HepG2 (cell line): ENCODE measurements around the gene KLK14. TPM values are rescaled to one million over a fixed set of nuclear protein-coding genes. Genes with fewer than 3 reads are reported as not detected.

Experiments
- ATAC-seq: fragments of 200-7000 bp; cut with Tn5 transposase; 3 replicates; pipeline ENCODE4 v1.9.1; 2020; ENCODE audit warnings: mild to moderate bottlenecking, moderate library complexity
- BruUV-seq: library from RNA; stranded (reverse); fragments of 400-500 nt; replicated peaks from 2 replicates; lab custom pipeline; 2021; lab: Mats Ljungman, UMichigan
- CTCF ChIA-PET: fragments of 300-600 bp; formaldehyde crosslinking; extraction: SDS; loops from one replicate; lab custom pipeline; 2021; ENCODE audit warnings: low total read pairs, inconsistent platforms, low intra/inter-chr PET ratio; lab: Yijun Ruan, JAX
- POLR2A ChIA-PET: fragments of 350-600 bp; sonication (Branson Sonifier 250); formaldehyde crosslinking; loops from one replicate; lab custom pipeline; 2020; ENCODE audit warnings: antibody characterized with exemption, inconsistent platforms; lab: Yijun Ruan, JAX
- DNase-seq: peaks from one replicate; pipeline ENCODE4 v3.0.0-alpha.2; 2015; ENCODE audit warnings: low spot score
- FAIRE-seq: peaks from 3 replicates; lab custom pipeline; 2011; peaks lifted over from hg19 to GRCh38; lab: Jason Lieb, UNC
- H2AFZ ChIP-seq: one replicate; pipeline ENCODE4 v1.6.1; 2011; ENCODE audit warnings: low read length, inconsistent platforms
- H3K27ac ChIP-seq: fragments of 300-600 bp; 3 replicates; pipeline ENCODE4 v1.8.0; 2011; ENCODE audit warnings: mixed run types, mild to moderate bottlenecking, mixed read lengths, low read length, inconsistent platforms; ENCODE audit not compliant: insufficient read depth; ENCODE audit errors: extremely low read length
- H3K27me3 ChIP-seq, 2 experiments: fragments of 200-600 bp in 1 of 2; 2 replicates in 1 of 2; 3 replicates in 1 of 2; pipeline versions ENCODE4 v1.6.0 to v1.8.0; 2011; ENCODE audit warnings: low read length in 2 of 2, mild to moderate bottlenecking in 2 of 2, moderate library complexity in 2 of 2, inconsistent platforms in 1 of 2; ENCODE audit not compliant: insufficient read depth in 2 of 2, control insufficient read depth in 1 of 2
- H3K36me3 ChIP-seq, 2 experiments: fragments of 200-600 bp in 1 of 2; replicated peaks in 1 of 2; 2 replicates in 1 of 2; 3 replicates in 1 of 2; pipeline versions ENCODE4 v1.5.1 to v1.8.0; 2011; ENCODE audit warnings: low read length in 2 of 2, inconsistent platforms in 1 of 2; ENCODE audit not compliant: insufficient read depth in 2 of 2, control insufficient read depth in 1 of 2
- H3K4me1 ChIP-seq: 2 replicates; pipeline ENCODE4 v1.5.1; 2012; ENCODE audit warnings: low read length, inconsistent platforms; ENCODE audit not compliant: insufficient read depth
- H3K4me2 ChIP-seq: 2 replicates; pipeline ENCODE4 v1.6.0; 2011; ENCODE audit warnings: low read depth, low read length, inconsistent platforms
- H3K4me3 ChIP-seq, 3 experiments: fragments of 200-600 bp in 1 of 3; sonication (generic), shearing (Covaris generic) in 1 of 3; replicated peaks in 1 of 3; 2 replicates each; pipeline ENCODE4 v1.5.1; 2011 to 2016; ENCODE audit warnings: low read length in 3 of 3, inconsistent platforms in 2 of 3, low read depth in 2 of 3, mild to moderate bottlenecking in 2 of 3, control low read depth in 1 of 3, mixed read lengths in 1 of 3; ENCODE audit not compliant: insufficient read depth in 1 of 3
- H3K79me2 ChIP-seq: one replicate; pipeline ENCODE4 v1.6.1; 2011; ENCODE audit warnings: low read length, inconsistent platforms; ENCODE audit not compliant: insufficient read depth
- H3K9ac ChIP-seq: 2 replicates; pipeline ENCODE4 v1.6.0; 2011; ENCODE audit warnings: mild to moderate bottlenecking, low read depth, low read length, inconsistent platforms; ENCODE audit not compliant: insufficient read depth
- H3K9me3 ChIP-seq: 2 replicates; pipeline ENCODE4 v1.5.1; 2012; ENCODE audit warnings: mild to moderate bottlenecking, low read length
- H4K20me1 ChIP-seq: 2 replicates; pipeline ENCODE4 v1.6.0; 2011; ENCODE audit warnings: inconsistent platforms, mild to moderate bottlenecking, low read length, moderate library complexity; ENCODE audit not compliant: insufficient read depth
- LCORL ChIP-seq, 2 experiments: fragments of 450-650 bp in 1 of 2; sonication (generic) in 1 of 2; formaldehyde crosslinking in 1 of 2; IDR thresholded peaks; 2 replicates each; pipeline versions ENCODE4 v1.5.0 to v1.6.1; 2017 to 2020; ENCODE audit warnings: antibody characterized with exemption in 1 of 2, missing genetic modification reagents in 1 of 2
- NR2F1 ChIP-seq, 2 experiments: fragments of 450-650 bp in 1 of 2; formaldehyde crosslinking in 1 of 2; IDR thresholded peaks; 2 replicates each; pipeline versions ENCODE4 v1.5.0 to v1.6.1; 2016 to 2020; ENCODE audit warnings: mild to moderate bottlenecking in 1 of 2, missing compliant biosample characterization in 1 of 2, missing genetic modification reagents in 1 of 2, moderate library complexity in 1 of 2
- PAWR ChIP-seq: sonication (generic); formaldehyde crosslinking; IDR thresholded peaks from 2 replicates; pipeline ENCODE4 v1.4.0; 2020; ENCODE audit warnings: missing genetic modification reagents, mild to moderate bottlenecking, borderline replicate concordance
- PRPF4 ChIP-seq: fragments of 200-400 bp; formaldehyde crosslinking; IDR thresholded peaks from 2 replicates; pipeline ENCODE4 v1.6.1; 2016; ENCODE audit warnings: low read length, low read depth; ENCODE audit not compliant: poor library complexity, severe bottlenecking
- U2AF2 ChIP-seq: fragments of 200-400 bp; formaldehyde crosslinking; IDR thresholded peaks from 2 replicates; pipeline ENCODE4 v1.6.1; 2017; ENCODE audit warnings: low read depth, mild to moderate bottlenecking, low read length
- ZFP82 ChIP-seq: sonication (generic); formaldehyde crosslinking; IDR thresholded peaks from 2 replicates; pipeline ENCODE4 v1.5.1; 2020; ENCODE audit warnings: mild to moderate bottlenecking, missing genetic modification reagents, borderline replicate concordance
- ZNF7 ChIP-seq: IDR thresholded peaks from 2 replicates; pipeline ENCODE4 v1.6.1; 2016; ENCODE audit warnings: missing biosample characterization, missing genetic modification reagents
- WGBS: methylation state at CpG from one replicate; pipeline ENCODE4 v1.1.6; 2017; ENCODE audit warnings: low lambda C conversion rate; 5-methylcytosine and 5-hydroxymethylcytosine counted together
- in situ Hi-C: cut with HindIII; loops from 2 replicates; pipeline ENCODE4 v1.10.0; 2017; ENCODE audit warnings: low pct_unique_long_range_greater_than_20kb; ENCODE audit not compliant: extremely low pct_ligation_motif_present
- intact Hi-C: fragments of 100-400 bp; cut with micrococcal nuclease; formaldehyde crosslinking; loops from one replicate; pipeline ENCODE4 v1.10.0; 2022; ENCODE audit not compliant: unreplicated experiment
- polyA plus RNA-seq, 8 experiments: library from polyadenylated mRNA; depleted of rRNA in 3 of 8; stranded (reverse) in 7 of 8; unstranded in 1 of 8; fragments of >200 nt; fragmentation: Illumina TruSeq in 4 of 8; extraction: Trizol in 4 of 8; gene quantifications; 2 replicates each; pipeline versions ENCODE4 v1.2.1 to v1.2.3, GENCODE V29; 2011 to 2016; ENCODE audit warnings: low read depth in 4 of 8, missing spikeins in 1 of 8, mixed read lengths in 1 of 8; ENCODE audit not compliant: insufficient read depth in 1 of 8
- total RNA-seq, 5 experiments: library from RNA; depleted of rRNA; stranded (reverse); fragments of >200 nt; fragmentation: Illumina TruSeq; extraction: Trizol; gene quantifications; 2 replicates each; pipeline ENCODE4 v1.2.3, GENCODE V29; 2016; ENCODE audit warnings: low read depth in 1 of 5

The KLK14 gene
- total and polyA plus RNA-seq, 2 of the 13 experiments (the other 11 are each of a cell fraction or from before 2014, with no cell fraction given) = not detected

GRCh38 chr19:51081476-51081875 is 1.2 kb downstream of the KLK14 start:
- ChIA-PET POLR2A (no interaction called here), CTCF (no interaction called here)
- Histone ChIP-seq H3K36me3 (no peaks in the 10 kb centered on the region), H3K27ac (no peak overlapping the region), H4K20me1 (no peaks in the 10 kb centered on the region), H2AFZ (no peak overlapping the region), H3K4me2 (no peak overlapping the region), H3K4me3 (no peak overlapping the region), H3K9ac (no peak overlapping the region), H3K4me1 (no peaks in the 10 kb centered on the region), H3K9me3 (no peaks in the 10 kb centered on the region), H3K79me2 (no peaks in the 10 kb centered on the region), H3K27me3 (peaks cover 3 to 36% of the 10 kb centered on the region in 2 experiments; a peak in 4 of 5 replicates)
- no TSS peak for BruUV-seq
- FAIRE-seq = no peak
- ATAC-seq = no peak
- TF ChIP-seq ZNF7 (CRISPR knock-in tag) (no peak), PAWR (CRISPR knock-in tag) (no peak), ZFP82 (CRISPR knock-in tag) (no peak), U2AF2 (no peak), PRPF4 (no peak)
- DNase-seq = no peak
- 14% methylated on average over 14 of the region's 14 CpGs for WGBS
- in situ Hi-C loops = loop anchor here (25.0 kb wide), 1 partner anchor 144 kb away; no protein-coding TSS in a partner anchor
- intact Hi-C loops = no loop called here

GRCh38 chr19:51079481-51080110 is 3.1 kb downstream of the KLK14 start:
- ChIA-PET CTCF (no interaction called here), POLR2A (no interaction called here)
- WGBS = 16% methylated on average over 6 of the region's 27 CpGs
- in situ Hi-C loops = loop anchor here (25.0 kb wide), 1 partner anchor 142 kb away; no protein-coding TSS in a partner anchor
- ATAC-seq = no peak
- Histone ChIP-seq H3K79me2 (no peaks in the 10 kb centered on the region), H2AFZ (no peak overlapping the region), H3K4me2 (no peak overlapping the region), H3K36me3 (no peaks in the 10 kb centered on the region), H3K9ac (no peak overlapping the region), H3K27me3 (peaks cover 3 to 31% of the 10 kb centered on the region in 2 experiments; a peak in 4 of 5 replicates), H3K9me3 (no peaks in the 10 kb centered on the region), H3K4me3 (no peak overlapping the region), H4K20me1 (no peaks in the 10 kb centered on the region), H3K4me1 (no peaks in the 10 kb centered on the region), H3K27ac (no peak overlapping the region)
- 0 out of 2 replicates have a peak, but pooled peaks have one; percentile 45 for TF ChIP-seq LCORL (IDR thresholded peaks at IDR 0.05)
- no peak for TF ChIP-seq LCORL (CRISPR knock-in tag; IDR thresholded peaks at IDR 0.05)
- no peak for TF ChIP-seq NR2F1 (CRISPR knock-in tag; IDR thresholded peaks at IDR 0.05)
- intact Hi-C loops = no loop called here
- BruUV-seq = no TSS peak
- no peak for DNase-seq
- FAIRE-seq = no peak
